ENCODE results near the gene RLIM.

RLIM gene

DNA sequence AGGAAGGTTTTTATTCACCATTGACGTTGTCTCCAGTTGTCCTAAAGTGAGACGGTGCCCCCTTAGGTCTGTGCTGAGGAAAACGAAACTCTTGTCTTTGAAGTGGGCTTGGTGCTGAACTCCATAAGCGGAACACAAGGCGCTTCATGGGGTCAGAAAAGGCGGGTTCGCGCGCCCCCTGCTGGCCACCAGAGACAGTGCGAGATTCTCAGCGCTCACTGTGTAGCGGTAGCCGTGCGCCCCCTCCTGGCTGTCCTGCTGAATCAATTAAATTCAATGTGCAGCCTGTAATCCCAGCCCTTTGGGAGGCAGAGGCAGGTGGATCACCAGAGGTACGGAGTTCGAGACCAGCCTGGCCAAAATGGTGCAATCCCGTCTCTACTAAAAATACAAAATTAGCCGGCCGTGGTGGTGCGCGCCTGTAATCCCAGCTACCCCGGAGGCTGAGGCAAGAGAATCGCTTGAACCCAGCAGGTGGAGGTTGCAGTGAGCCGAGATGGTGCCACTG lies 64.1 kb downstream of the RLIM start:
- Histone ChIP-seq H3K9me2 (replicated peaks; ENCODE audit: insufficient read depth, low read length) (no peaks in the 10 kb centered on the region), H3K4me3 (ENCODE audit: low read length) (no peak overlapping the region), H3K27ac (ENCODE audit: low read length) (no peak overlapping the region), H3K4me1 (ENCODE audit: low read length) (no peaks in the 10 kb centered on the region), H4K20me1 (ENCODE audit: insufficient read depth, low read length) (no peaks in the 10 kb centered on the region), H3K36me3 (replicated peaks; ENCODE audit: insufficient read depth, low read length) (no peaks in the 10 kb centered on the region), H3K4me2 (ENCODE audit: low read depth, low read length) (peak overlapping the region; percentile 62; the same call in 1 of the 2 replicates), H3K9ac (ENCODE audit: low read length) (no peak overlapping the region), H3K79me2 (ENCODE audit: low read length) (no peaks in the 10 kb centered on the region), H3K9me3 (replicated peaks; ENCODE audit: insufficient read depth, low read length) (no peaks in the 10 kb centered on the region), H2AFZ (ENCODE audit: low read length) (peak overlapping the region; percentile 56), H3K27me3 (replicated peaks; ENCODE audit: insufficient read depth, low read length) (no peaks in the 10 kb centered on the region), H3F3A (ENCODE audit: insufficient read depth, low read length) (no peaks in the 10 kb centered on the region)
- TF ChIP-seq EZH2phosphoT487 (IDR thresholded peaks at IDR 0.05; ENCODE audit: low read length): no peak
- TF ChIP-seq, protein P1, sequence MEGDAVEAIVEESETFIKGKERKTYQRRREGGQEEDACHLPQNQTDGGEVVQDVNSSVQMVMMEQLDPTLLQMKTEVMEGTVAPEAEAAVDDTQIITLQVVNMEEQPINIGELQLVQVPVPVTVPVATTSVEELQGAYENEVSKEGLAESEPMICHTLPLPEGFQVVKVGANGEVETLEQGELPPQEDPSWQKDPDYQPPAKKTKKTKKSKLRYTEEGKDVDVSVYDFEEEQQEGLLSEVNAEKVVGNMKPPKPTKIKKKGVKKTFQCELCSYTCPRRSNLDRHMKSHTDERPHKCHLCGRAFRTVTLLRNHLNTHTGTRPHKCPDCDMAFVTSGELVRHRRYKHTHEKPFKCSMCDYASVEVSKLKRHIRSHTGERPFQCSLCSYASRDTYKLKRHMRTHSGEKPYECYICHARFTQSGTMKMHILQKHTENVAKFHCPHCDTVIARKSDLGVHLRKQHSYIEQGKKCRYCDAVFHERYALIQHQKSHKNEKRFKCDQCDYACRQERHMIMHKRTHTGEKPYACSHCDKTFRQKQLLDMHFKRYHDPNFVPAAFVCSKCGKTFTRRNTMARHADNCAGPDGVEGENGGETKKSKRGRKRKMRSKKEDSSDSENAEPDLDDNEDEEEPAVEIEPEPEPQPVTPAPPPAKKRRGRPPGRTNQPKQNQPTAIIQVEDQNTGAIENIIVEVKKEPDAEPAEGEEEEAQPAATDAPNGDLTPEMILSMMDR (IDR thresholded peaks at IDR 0.05; ENCODE audit: low read length): peak; percentile 97
- peak; percentile 77 for DNase-seq

DNA sequence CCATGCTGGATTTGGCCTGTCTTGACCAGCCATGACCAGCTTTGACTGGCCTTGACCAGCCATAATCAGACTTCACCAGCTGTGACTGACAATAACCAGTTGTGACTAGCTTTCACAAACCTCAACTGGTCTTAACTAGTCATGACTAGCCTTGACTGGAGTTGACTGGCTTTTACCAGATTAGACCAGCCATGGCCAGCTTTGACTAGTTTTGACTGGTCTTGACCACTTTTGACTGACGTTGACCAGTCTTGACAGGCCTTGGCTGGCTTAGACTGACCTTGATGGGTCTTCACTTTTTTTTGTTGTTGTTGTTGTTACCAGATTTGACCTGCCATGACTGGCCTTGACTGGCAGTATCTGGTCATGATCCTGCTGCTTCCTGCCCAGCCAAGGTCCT lies 67.4 kb downstream of the RLIM start:
- TF ChIP-seq EZH2phosphoT487 (IDR thresholded peaks at IDR 0.05; ENCODE audit: low read length): no peak
- TF ChIP-seq EZH2 (optimal IDR thresholded peaks at IDR 0.05; ENCODE audit: low read depth, low read length): no peak
- TF ChIP-seq, protein P1 (IDR thresholded peaks at IDR 0.05; ENCODE audit: low read length): no peak
- H3K9me3 ChIP-seq (replicated peaks; ENCODE audit: insufficient read depth, low read length): no peaks in the 10 kb centered on the region
- H3K36me3 ChIP-seq (replicated peaks; ENCODE audit: insufficient read depth, low read length): no peaks in the 10 kb centered on the region
- no peaks in the 10 kb centered on the region for H3K4me1 ChIP-seq (ENCODE audit: low read length)
- no peaks in the 10 kb centered on the region for H3F3A ChIP-seq (ENCODE audit: insufficient read depth, low read length)
- no peaks in the 10 kb centered on the region for H3K9me2 ChIP-seq (replicated peaks; ENCODE audit: insufficient read depth, low read length)
- no peaks in the 10 kb centered on the region for H3K27me3 ChIP-seq (replicated peaks; ENCODE audit: insufficient read depth, low read length)
- no peak overlapping the region for H3K4me3 ChIP-seq (ENCODE audit: low read length)
- no peak overlapping the region for H3K9ac ChIP-seq (ENCODE audit: low read length)
- H2AFZ ChIP-seq (ENCODE audit: low read length): no peak overlapping the region
- no peak overlapping the region for H3K4me2 ChIP-seq (ENCODE audit: low read depth, low read length)
- H3K27ac ChIP-seq (ENCODE audit: low read length): no peak overlapping the region
- DNase-seq: no peak
- H3K79me2 ChIP-seq (ENCODE audit: low read length): no peaks in the 10 kb centered on the region
- no peaks in the 10 kb centered on the region for H4K20me1 ChIP-seq (ENCODE audit: insufficient read depth, low read length)

DNA sequence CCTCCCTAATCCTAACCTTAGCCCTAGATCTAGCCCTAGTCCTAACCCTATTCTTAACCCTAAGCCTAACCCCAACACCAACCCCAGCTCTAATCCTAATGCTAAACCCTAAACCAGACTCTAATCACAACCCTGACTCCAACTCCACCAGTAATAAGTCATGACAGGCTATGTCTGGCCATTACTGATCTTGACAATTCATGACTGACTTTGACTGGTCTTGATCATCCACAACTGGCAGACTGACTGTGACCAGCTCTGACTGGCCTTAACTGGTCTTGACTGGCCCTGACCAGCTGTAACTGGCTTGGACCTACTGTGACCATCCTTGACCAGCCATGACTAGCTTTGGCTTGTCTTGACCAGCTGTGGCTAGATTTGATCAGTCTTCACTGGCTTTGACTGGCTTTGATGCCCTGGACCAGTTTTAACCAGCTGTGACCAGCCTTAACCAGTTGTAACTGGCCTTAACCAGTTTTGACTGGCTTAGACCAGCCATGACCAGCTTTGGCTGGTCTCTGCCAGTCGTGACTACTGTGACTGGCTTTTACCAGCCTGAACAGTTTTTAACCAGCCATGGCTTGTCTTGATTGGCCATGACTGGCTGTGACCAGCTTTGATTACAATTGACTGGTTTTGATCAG lies 68.4 kb downstream of the RLIM start:
- H2AFZ ChIP-seq (ENCODE audit: low read length): no peak overlapping the region
- H3K4me2 ChIP-seq (ENCODE audit: low read depth, low read length): no peak overlapping the region
- H3K79me2 ChIP-seq (ENCODE audit: low read length): no peaks in the 10 kb centered on the region
- no peaks in the 10 kb centered on the region for H3K4me1 ChIP-seq (ENCODE audit: low read length)
- H3K4me3 ChIP-seq (ENCODE audit: low read length): no peak overlapping the region
- H3F3A ChIP-seq (ENCODE audit: insufficient read depth, low read length): no peaks in the 10 kb centered on the region
- TF ChIP-seq EZH2phosphoT487 (IDR thresholded peaks at IDR 0.05; ENCODE audit: low read length): no peak
- no peak for TF ChIP-seq EZH2 (optimal IDR thresholded peaks at IDR 0.05; ENCODE audit: low read depth, low read length)
- TF ChIP-seq, protein P1 (IDR thresholded peaks at IDR 0.05; ENCODE audit: low read length): no peak
- H3K9me3 ChIP-seq (replicated peaks; ENCODE audit: insufficient read depth, low read length): no peaks in the 10 kb centered on the region
- no peaks in the 10 kb centered on the region for H4K20me1 ChIP-seq (ENCODE audit: insufficient read depth, low read length)
- H3K36me3 ChIP-seq (replicated peaks; ENCODE audit: insufficient read depth, low read length): no peaks in the 10 kb centered on the region
- H3K9me2 ChIP-seq (replicated peaks; ENCODE audit: insufficient read depth, low read length): no peaks in the 10 kb centered on the region
- no peak overlapping the region for H3K27ac ChIP-seq (ENCODE audit: low read length)
- no peaks in the 10 kb centered on the region for H3K27me3 ChIP-seq (replicated peaks; ENCODE audit: insufficient read depth, low read length)
- DNase-seq: no peak
- no peak overlapping the region for H3K9ac ChIP-seq (ENCODE audit: low read length)
